ENCODE measurements around the gene TULP3.

The TULP3 gene

DNA sequence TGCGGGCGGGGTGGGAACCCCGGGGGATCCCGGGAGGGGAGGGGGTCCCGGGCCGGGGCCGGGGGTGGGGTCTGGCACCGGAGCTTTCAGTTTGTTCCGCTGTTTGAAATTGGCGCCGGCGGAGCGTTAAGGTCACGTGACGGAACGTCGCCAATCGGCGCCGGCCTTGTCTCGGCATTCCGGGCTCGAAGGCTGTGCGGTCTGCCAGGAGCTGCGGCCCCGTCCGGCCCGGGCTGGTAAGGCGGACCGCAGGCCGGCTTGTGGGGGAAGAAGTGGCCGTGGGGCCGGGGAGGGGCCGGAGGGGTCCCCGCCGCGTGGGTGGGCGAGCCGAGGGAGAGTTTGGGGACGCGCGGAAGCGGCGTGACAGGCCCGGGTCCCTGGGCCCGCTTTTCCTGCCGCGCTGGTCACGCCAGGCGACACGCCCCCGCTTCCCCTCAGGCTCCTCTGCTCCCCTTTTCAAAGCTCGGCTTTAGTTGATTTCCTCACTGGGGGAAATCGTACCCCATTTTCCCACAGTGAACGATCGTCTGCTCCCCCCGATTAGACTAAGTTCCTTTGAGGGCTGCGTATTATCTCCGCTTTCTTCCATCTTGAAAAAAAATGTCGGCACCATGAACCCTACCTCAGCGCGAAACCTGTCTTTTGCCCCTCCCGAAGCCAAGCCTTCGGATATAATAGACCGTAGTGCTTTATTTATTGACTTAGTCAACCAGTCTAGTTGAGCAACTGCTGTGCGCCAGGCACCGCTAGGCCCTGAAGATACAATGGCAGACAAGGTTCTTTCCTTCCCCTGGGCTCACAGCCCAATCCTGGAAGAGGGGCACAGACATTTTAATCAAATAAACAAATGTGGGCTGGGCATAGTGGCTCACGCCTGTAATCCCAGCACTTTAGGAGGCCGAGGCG lies 13.4 kb upstream of the TULP3 start, which contains the start of the genes FOXM1 and RHNO1:
FOXM1 (minus strand) TSS at position 128 of the 906 bp plus-strand sequence. CDS start 2,696 bp downstream, outside the sequence.
RHNO1 (plus strand) TSS at position 177 of the 906 bp plus-strand sequence. CDS start 8,144 bp downstream, outside the sequence.
- peak; percentile 86 for DNase-seq (ENCODE audit: low spot score)

DNA sequence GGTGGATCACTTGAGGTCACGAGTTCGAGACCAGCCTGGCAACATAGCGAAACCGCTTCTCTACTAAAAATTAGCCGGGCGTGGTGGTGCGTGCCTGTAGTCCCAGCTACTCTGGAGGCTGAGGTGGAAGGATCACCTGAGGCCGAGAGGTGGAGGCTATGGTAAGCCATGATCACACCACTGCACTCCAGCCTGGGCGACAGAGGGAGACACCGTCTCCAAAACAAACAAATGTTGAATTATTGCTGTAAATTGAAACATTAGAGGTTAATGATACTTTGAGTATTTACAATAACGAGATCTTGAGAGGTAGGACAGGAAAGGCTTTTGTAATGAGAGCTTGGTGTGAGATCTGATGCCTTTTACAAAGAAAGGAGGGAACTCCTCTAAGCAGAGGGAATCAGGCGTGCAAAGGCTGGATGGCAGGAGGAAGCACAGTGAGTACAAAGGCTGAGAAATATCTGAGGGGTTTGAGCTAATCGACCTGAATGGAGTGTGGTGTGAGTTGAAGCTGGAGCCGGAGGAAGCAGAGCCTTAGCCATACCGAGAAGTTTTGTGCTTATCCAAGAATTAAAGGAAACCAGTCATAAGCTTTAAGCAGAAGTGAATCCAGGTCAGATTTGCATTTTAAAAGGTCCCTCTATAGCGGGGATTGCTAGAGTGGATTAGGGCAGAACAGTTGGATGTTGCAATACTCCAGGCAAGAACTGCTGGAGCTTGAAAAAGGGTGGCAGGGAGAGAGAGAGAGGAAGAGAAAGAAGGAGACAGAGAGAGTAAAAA lies 12.5 kb upstream of the TULP3 start:
- peak; percentile 55 for DNase-seq (ENCODE audit: low spot score)

DNA sequence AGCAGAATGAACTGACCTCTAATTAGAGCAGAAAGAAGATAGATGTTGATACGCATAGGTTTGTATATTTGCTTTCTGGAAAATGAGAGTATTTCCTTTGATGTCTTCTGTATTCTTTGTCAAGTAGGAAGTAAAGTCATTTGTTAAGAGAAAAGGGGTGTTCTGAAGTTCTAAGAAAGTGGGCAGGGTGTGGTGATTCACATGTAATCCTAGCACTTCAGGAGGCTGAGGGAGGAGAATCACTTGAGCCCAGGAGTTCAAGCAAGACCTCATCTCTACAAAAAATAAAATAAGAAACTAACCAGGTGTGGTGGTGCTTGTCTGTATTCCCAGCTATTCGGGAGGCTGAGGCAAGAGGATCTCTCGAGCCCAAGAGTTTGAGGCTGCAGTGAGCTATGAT lies 10.8 kb upstream of the TULP3 start:
- DNase-seq (ENCODE audit: low spot score) = no peak

DNA sequence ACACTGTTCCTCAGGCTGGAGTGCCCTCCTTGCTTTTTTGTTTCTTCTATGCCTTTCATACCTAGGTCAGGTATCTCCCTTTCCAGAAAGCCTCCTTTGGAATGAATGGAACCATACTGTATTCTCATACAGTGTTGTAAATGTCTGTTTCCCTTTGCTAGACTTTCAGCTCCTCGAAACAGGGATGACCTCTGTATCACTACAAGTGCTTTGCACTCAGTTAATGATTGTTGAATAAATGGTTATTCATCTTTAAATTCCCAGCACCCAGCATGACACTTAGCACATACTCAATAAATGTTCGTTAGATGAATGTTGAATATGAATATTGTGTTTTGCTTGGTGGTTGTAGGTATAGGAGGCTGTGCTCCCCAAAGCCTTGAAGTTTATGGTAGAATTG lies 5.9 kb upstream of the TULP3 start:
- DNase-seq (ENCODE audit: low spot score) = no peak

DNA sequence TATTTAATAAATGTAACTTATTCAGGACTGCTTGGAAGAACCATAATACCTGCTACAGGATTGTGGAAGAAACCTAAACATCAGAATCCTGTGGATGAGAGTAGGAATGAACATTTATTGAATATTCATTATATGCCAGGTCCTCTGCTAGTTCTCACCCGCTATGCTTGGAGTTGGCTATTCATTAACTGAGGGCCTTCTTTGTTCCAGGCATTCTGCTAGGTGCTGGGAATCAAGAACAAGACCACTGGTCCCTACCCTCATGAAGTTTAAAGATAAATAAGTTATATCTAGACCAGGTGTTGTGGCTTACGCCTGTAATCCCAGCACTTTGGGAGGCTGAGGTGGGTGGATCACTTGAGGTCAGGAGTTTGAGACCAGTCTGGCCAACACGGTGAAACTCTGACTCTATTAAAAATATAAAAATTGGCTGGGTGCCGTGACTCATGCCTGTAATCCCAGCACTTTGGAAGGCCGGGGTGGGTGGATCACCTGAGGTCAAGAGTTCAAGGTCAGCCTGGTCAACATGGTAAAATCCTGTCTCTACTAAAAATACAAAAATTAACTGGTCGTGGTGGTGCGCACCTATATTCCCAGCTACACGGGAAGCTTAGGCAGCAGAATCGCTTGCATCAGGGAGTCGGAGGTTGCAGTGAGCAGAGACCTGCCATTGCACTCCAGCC lies 3.8 kb upstream of the TULP3 start:
- DNase-seq (ENCODE audit: low spot score) = no peak

DNA sequence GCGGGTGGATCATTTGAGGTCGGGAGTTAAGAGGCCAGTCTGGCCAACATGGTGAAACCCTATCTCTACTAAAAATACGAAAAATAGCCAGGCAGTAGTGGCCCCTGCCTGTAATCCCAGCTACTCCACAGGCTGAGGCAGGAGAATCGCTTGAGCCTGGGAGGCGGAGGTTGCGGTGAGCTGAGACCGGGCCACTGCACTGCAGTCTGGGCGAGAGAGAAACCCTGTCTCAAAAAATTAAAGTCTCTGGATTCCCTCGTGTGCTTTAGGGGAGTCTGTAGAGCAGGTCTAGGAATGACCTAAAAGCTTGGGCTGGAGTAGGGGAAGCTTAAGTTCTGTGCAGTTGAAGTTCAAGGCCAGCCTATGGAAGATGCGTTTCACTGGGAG lies 697 bp upstream of the TULP3 start:
- no peak for DNase-seq (ENCODE audit: low spot score)

DNA sequence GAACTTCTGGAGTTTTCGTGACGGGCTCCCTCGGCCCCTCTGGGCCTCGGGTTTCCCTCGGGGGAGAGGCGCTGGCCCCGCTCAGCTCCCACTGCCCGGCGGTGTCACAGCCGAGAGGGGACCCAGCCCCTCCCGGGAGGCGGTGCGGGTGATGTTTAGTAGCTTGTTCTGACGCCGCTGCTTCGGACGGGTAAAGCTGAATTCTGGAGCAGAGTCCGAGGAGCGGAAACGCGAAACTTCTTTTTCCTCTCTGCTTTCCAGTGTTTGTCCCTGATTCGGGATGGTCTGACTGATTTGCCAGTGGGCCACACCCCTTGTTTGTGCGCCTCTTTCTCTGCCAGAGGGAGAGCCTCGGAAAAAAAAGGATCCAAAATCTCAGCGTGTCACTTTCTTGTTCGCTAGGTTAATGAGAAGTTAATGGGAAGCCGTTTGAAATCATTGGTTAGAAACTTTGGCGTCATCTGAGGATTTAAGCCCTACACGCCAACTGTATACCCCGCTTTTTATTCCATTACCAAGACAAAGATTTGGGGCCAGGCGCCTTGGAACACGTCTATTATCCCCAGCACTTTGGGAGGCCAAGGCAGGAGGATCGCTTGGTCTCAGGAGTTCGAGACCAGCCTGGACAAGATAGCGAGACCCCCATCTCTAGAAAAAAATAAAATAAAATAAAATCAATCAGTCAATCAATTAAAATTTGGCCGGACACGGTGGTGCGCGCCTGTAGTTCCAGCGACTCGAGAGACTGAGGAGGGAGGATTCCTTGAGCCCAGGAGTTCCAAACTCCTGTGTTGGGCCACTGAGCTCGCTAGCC lies 756 bp downstream of the TULP3 start:
- no peak for DNase-seq (ENCODE audit: low spot score)

DNA sequence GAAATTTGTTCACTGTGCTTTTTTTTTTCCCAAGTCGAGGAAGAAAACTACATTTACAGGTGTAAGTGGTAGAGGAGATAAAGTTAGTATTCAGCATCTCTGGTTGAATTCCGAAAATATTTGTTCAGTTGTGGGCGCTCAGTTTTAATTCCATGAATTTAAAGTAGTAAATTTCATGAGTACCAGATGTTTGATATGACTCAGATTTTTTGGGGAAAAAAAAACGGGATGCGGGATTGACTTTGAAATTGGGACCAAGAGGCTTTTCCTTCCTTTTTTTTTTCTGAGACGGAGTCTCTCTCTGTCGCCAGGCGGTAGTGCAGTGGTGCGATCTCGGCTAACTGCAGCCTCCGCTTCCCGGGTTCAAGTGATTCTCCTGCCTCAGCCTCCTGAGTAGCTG lies 1.6 kb downstream of the TULP3 start:
- DNase-seq (ENCODE audit: low spot score) = no peak

DNA sequence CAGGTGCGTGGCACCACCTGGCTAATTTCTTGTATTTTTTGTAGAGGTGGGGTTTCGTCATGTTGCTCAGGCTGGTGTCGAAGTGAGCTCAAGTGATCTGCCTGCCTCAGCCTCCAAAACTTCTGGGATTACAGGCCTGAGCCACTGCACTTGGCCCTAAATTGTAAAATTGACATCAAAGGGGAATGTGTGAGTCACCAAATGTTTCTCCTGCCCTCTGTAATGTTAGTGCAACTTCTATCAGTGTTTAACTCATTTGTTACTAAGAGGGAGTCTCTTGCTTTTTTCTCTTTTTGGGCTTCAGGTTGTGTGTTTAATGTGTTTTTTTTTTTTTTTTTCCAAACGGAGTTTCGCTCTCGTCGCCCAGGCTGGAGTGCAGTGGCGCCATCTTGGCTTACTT lies 2.3 kb downstream of the TULP3 start:
- DNase-seq (ENCODE audit: low spot score) = no peak

DNA sequence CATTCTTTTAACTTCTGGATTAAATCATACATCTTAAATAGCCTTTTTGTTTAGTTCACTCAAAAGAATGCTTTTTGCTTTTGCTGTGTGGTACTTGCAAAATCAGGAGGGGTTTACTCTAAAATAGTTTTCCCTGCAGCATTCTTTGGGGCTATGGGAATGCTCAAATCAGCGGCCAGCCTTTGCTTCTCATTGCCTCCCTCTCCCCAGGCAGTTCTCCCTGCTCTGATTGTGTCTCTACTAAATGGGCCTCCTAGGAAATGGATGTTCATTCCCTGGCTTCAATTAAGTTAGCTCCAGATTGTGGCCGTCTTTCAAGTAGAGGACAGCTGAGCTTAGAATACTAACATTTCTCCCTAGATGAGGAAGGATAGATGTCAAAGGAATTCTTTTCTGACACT lies 4.4 kb downstream of the TULP3 start:
- no peak for DNase-seq (ENCODE audit: low spot score)

DNA sequence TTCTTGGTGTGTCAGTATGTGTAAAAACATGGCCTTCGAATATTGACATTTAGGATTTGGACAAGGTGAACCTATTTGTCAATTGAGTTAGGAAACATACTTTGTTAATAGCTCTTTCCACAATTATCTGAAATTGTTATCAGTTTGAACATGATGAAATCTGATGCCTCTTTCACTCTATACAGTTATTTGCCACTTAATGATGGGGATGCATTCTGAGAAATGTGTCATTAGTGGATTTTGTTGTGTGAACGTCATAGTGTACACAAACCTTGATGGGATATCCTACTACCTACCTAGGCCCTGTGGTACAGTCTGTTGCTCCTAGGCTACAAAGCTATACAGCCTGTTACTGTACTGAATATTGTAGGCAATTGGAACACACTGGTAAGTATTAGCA lies 4.8 kb downstream of the TULP3 start:
- no peak for DNase-seq (ENCODE audit: low spot score)

DNA sequence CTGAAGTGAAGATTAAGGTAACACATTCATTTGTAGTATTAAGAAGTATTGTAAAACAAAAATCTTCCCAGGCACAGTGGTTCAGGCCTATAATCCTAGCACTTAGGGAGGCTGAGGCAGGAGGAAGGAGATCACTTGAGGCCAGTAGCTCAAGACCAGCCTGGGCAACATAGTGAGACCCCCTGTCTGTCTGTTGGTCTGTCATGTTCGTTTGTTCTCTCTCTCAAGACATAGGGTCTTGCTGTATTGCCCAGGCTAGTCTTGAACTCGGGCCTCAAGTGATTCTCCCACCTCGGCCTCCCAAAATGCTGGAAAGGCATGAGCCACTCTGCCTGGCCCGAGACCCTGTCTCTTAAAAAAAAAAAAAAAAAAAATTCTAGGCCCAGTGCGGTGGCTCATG lies 6.7 kb downstream of the TULP3 start:
- no peak for DNase-seq (ENCODE audit: low spot score)

DNA sequence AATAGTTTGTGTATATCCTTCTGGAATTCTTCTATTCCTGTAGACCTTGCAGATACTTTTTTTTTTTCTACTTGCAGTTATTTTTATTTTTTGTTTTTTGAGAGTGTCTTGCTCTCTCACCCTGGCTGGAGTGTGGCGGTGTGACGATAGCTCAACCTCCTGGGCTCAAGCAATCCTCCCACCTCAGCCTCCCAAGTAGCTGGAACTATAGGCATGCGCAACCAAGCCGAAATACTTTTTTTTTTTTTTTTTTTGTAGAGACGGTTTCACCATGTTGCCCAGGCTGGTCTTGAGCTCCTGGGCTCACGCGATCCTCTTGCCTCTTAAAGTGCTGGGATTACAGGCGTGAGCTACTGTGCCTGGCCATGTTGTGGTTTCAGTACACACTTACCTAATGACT lies 10.0 kb downstream of the TULP3 start:
- DNase-seq (ENCODE audit: low spot score) = no peak

DNA sequence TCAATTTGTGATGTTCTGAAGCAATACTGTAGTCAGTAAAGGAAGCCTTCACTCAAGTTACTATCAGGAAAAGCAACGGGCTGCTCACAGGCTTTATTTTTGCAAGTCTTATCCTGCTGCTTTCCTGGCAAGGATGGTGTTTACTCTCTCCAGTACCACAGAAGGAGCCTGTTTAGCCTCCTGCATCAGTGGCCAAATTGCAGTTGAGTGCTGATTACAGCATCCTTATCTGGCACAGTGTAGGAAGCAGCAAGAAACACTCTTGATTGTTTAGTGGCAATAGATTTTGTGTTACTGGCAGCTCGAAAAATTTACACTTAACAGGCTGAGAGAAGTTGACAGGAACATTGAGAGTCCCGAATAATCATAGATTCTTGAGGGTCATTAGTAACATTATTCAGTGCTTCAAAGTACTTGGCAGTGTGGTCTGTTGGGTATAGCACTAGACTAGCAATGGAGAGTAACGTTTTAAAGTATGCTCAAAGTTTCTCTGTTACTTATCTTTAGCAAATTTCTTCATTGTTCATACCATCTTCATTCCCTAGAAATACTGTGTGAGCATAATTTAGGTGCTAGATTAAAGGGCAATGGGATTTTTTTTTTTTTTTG lies 11.7 kb downstream of the TULP3 start:
- DNase-seq (ENCODE audit: low spot score) = peak; percentile 91

DNA sequence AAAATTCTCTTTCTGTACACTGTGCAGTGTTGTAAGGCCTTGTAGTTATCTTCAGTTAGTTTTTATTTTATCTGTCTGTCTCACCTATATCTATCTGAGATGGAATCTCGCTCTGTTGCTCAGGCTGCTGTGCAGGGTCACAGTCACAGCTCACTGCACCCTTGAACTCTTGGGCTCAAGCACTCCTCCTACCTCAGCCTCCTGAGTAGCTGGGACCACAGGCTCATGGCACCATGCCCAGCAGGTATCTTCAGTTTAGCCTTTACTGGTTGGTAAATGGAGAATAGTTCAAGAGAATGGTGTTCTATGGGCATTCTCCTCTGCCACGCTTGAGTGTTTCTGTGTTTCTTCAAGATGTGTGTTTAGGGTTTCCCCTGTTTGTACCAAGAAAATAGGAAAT lies 13.6 kb downstream of the TULP3 start:
- no peak for DNase-seq (ENCODE audit: low spot score)

DNA sequence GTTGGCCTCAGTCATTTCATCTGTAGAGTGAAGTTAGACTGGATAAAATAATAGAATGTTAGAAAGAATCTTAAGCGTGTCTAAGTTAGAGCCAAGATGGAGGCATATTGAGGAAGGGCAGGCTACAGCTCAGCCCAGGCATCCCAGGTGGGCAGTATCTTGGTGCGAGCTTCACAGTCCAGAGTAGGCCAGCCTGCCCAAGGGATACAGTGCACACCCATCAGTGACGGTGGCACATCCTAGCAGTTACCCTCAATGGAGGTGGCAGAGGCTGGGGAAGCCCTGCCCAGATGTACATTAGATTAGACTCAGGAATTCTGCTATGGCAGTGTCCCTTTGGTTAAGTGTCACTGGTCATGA lies 21.5 kb downstream of the TULP3 start:
- DNase-seq (ENCODE audit: low spot score) = no peak

DNA sequence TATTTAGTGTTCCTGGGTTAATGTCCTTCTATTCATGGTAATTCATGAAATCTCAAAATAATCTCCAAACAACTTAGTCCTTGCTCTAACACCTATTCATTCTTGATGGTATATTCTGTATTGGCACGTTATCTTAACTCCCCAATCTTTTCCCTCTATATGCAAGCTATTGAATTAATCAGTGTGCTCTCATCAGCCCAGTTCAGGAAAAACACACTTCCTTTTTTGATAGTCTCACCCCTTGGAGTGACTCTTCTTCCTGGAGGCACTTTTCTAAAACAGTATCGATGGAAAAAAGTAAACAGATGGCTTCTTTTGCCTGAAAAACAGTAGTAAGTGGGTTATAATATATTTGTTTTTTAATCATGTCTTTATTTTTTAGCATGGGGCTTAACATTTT lies 28.6 kb downstream of the TULP3 start:
- DNase-seq (ENCODE audit: low spot score) = no peak

DNA sequence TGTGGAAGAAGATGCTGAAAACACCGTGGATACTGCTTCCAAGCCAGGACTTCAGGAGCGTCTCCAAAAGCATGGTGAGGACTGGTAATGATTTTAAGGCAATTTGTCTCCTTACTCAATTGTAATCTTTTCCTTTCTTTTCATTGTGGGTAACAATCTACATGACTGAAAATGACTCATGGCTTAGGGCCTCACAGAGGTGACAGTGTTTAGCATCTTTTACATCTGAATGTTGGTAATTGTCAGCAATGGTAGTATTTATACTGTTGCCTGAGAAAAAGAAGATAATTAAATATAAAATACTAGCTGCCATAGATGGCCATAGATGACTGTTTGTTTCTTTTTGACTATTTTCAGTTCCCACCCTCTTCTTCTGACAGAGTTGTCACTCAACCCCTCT lies 31.6 kb downstream of the TULP3 start:
- DNase-seq (ENCODE audit: low spot score) = no peak

DNA sequence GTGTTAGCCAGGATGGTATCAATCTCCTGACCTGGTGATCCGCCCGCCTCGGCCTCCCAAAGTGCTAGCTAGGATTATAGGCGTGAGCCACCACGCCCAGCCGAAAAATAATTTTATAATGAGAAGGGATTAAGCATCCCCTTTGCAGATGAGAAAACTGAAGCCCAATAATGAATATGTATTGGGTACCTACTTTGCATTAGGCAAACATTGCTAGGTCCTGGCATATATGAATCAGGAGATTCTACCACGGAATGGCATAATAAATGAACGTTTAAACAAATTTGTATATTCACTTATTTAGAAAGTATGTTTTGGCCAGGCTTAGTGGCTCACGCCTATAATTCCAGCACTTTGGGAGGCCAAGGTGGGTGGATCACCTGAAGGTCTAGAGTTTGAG lies 32.4 kb downstream of the TULP3 start:
- DNase-seq (ENCODE audit: low spot score) = no peak

DNA sequence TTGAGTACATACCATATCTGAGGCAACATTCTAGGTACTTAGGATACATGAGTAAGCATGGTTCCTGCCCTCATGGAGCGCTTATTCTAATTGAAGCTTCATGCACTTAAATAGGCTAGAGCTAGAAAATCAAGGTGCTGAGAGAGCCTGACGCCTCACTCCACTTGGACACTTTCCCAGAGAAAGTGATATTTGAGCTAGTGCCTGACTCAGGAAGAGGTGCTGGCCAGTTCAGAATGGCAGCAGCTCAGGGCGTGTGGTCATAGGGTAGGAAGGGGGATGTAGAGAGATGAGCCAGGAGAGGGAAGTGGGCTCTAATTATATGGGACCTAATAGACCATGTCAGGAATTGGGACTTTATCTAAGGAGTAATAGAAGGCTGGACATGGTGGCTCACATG lies 33.3 kb downstream of the TULP3 start:
- DNase-seq (ENCODE audit: low spot score) = no peak

DNA sequence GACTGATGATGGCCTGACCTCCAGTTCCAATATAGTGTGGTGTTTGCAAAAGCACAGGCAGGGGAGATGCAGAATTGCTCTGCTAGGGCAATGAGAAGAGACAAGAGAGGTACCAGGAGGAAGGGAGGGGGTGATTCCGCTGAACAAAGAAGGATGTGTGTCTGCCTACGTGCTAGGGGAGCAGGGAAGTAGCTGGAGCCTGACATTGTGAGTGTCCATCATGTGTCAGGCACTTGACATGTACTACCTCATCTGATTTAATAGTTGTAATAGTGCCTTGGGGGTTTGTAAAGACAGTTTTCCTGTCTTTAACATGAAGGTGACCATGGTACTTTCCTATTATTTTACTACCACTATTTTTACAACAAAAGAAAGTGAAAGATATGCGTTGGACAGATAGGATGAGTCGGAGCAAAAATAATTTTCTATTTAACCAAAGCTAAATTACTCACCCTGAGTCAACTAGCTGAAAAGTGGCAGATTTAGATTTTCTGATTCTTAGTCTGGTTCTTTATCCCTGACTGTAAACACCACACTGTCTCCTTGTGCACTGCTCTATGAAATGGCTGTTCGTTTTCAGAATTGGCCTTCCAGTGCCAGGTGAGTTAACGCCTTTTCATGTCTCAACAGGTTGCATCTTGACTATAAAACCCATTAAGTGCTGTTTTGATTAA lies 34.8 kb downstream of the TULP3 start:
- no peak for DNase-seq (ENCODE audit: low spot score)
